ENCODE results near the gene CIB4. TPM values are rescaled to one million over a fixed set of nuclear protein-coding genes. Genes with fewer than 3 reads are reported as not detected.
"Not testable (repeated sequence)": the region's sequence is repeated elsewhere in the genome, so short reads cannot be mapped to it uniquely, and the experiment has no call there.

The CIB4 gene
- total RNA-seq, 1 experiment from 2014 or later = not detected

DNA sequence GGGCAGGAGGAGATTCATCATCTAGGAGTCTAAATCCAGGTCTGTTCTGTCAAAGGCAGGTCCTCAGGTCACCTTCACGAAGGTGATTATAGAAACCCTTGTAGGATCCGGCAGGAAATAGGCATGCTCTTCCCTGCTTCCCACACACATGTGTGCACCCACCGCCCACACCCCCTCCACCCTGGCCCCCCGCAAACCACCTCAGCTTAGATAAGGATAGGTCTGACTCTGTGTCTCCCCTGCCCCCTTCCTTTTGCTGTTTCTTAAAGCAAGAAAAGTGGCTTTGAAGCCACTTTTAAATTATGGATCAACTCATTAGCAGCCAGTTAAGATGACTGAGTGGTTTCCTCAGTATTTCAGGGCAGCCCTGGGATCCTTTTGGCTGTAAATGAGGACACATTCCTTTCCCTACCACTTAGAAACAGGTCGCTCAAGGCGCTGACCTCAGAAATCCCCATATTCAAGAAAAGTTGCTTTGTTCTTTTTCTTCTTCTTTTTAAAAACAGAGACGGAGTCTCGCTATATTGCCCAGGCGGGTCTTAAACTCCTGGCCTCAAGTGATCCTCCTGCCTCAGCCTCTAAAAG is 14.5 kb upstream of the CIB4 start:
- intact Hi-C loops (cut with micrococcal nuclease; ENCODE audit: unreplicated experiment) = no loop called here
- Histone ChIP-seq H3K9me3 (peaks cover 5% of the 10 kb centered on the region; the same call in 1 of the 2 replicates), H3K4me3 (ENCODE audit: low read depth, low read length) (no peak overlapping the region), H3K36me3 (ENCODE audit: control insufficient read depth, insufficient read depth, low read length) (no peaks in the 10 kb centered on the region), H3K27me3 (replicated peaks; ENCODE audit: control insufficient read depth, insufficient read depth, low read length) (no peaks in the 10 kb centered on the region), H3K4me1 (no peaks in the 10 kb centered on the region)
- Mint-ChIP-seq H3K27me3 (ENCODE audit: insufficient read depth, unreplicated experiment) (peaks cover 3% of the 10 kb centered on the region), H3K36me3 (ENCODE audit: insufficient read depth, unreplicated experiment) (no peaks in the 10 kb centered on the region), H3K4me3 (ENCODE audit: unreplicated experiment) (no peak overlapping the region), H3K27ac (ENCODE audit: unreplicated experiment) (no peak overlapping the region), H3K9me3 (ENCODE audit: unreplicated experiment) (peaks cover 22% of the 10 kb centered on the region), H3K4me1 (ENCODE audit: low read depth, unreplicated experiment) (peaks cover 5% of the 10 kb centered on the region)
- CTCF ChIA-PET = no interaction called here
- no peak for DNase-seq
- POLR2A ChIA-PET = no interaction called here
- TF ChIP-seq, protein P1, sequence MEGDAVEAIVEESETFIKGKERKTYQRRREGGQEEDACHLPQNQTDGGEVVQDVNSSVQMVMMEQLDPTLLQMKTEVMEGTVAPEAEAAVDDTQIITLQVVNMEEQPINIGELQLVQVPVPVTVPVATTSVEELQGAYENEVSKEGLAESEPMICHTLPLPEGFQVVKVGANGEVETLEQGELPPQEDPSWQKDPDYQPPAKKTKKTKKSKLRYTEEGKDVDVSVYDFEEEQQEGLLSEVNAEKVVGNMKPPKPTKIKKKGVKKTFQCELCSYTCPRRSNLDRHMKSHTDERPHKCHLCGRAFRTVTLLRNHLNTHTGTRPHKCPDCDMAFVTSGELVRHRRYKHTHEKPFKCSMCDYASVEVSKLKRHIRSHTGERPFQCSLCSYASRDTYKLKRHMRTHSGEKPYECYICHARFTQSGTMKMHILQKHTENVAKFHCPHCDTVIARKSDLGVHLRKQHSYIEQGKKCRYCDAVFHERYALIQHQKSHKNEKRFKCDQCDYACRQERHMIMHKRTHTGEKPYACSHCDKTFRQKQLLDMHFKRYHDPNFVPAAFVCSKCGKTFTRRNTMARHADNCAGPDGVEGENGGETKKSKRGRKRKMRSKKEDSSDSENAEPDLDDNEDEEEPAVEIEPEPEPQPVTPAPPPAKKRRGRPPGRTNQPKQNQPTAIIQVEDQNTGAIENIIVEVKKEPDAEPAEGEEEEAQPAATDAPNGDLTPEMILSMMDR (IDR thresholded peaks at IDR 0.05; ENCODE audit: insufficient read depth in 1 of 2, low read depth in 1 of 2, low read length in 1 of 2, severe bottlenecking in 1 of 2, unreplicated experiment in 1 of 2) = no peak
- BruUV-seq (replicated peaks) = no TSS peak

GRCh38 chr2:26655120-26655519 is 14.0 kb upstream of the CIB4 start:
- H3K27ac Mint-ChIP-seq (ENCODE audit: unreplicated experiment); DNase-seq; H3K36me3 ChIP-seq (ENCODE audit: control insufficient read depth, insufficient read depth, low read length); H3K9me3 ChIP-seq; H3K27me3 Mint-ChIP-seq (ENCODE audit: insufficient read depth, unreplicated experiment); POLR2A ChIA-PET; H3K4me3 ChIP-seq (ENCODE audit: low read depth, low read length); H3K36me3 Mint-ChIP-seq (ENCODE audit: insufficient read depth, unreplicated experiment); H3K4me3 Mint-ChIP-seq (ENCODE audit: unreplicated experiment); H3K27me3 ChIP-seq (replicated peaks; ENCODE audit: control insufficient read depth, insufficient read depth, low read length); H3K4me1 Mint-ChIP-seq (ENCODE audit: low read depth, unreplicated experiment); CTCF ChIA-PET; H3K4me1 ChIP-seq; BruUV-seq (replicated peaks); intact Hi-C loops (cut with micrococcal nuclease; ENCODE audit: unreplicated experiment): not testable (repeated sequence)
- peaks cover 16% of the 10 kb centered on the region for H3K9me3 Mint-ChIP-seq (ENCODE audit: unreplicated experiment)

DNA sequence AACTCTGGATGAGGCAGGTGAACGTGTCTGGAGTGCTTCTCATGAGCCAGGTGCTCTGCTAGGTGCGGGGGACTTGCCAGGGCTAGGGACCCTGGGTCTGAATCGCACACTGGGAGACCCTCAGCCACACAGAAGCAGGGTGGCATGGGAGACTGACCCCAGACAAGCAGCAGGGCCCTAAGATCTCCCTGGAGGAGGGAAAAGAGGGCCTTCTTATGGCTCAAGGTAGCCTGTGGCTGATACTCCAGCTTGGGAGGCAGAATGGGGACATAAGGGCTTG is 12.8 kb upstream of the CIB4 start:
- Mint-ChIP-seq H3K27ac (ENCODE audit: unreplicated experiment) (no peak overlapping the region), H3K4me3 (ENCODE audit: unreplicated experiment) (no peak overlapping the region), H3K9me3 (ENCODE audit: unreplicated experiment) (peaks cover 5% of the 10 kb centered on the region), H3K36me3 (ENCODE audit: insufficient read depth, unreplicated experiment) (no peaks in the 10 kb centered on the region), H3K27me3 (ENCODE audit: insufficient read depth, unreplicated experiment) (peaks cover 3% of the 10 kb centered on the region), H3K4me1 (ENCODE audit: low read depth, unreplicated experiment) (peaks cover 4% of the 10 kb centered on the region)
- TF ChIP-seq, protein P1 (IDR thresholded peaks at IDR 0.05; ENCODE audit: insufficient read depth in 1 of 2, low read depth in 1 of 2, low read length in 1 of 2, severe bottlenecking in 1 of 2, unreplicated experiment in 1 of 2) = no peak
- DNase-seq = no peak
- no peaks in the 10 kb centered on the region for H3K27me3 ChIP-seq (replicated peaks; ENCODE audit: control insufficient read depth, insufficient read depth, low read length)
- no TSS peak for BruUV-seq (replicated peaks)
- no peaks in the 10 kb centered on the region for H3K9me3 ChIP-seq
- no peaks in the 10 kb centered on the region for H3K4me1 ChIP-seq
- ChIA-PET POLR2A (no interaction called here), CTCF (no interaction called here)
- no peaks in the 10 kb centered on the region for H3K36me3 ChIP-seq (ENCODE audit: control insufficient read depth, insufficient read depth, low read length)
- intact Hi-C loops (cut with micrococcal nuclease; ENCODE audit: unreplicated experiment) = no loop called here
- no peak overlapping the region for H3K4me3 ChIP-seq (ENCODE audit: low read depth, low read length)

Data from Caco-2 (cell line).